Tongue (tissue), 3 donors: ENCODE results near the gene OBSL1. TPM values are rescaled to one million over a fixed set of nuclear protein-coding genes. Genes with fewer than 3 reads are reported as not detected.
A peak's percentile ranks its signal among the peaks of the same experiment; 100 is the strongest.

Experiments
- DNase-seq: peaks from one replicate; pipeline ENCODE4 v3.0.0-alpha.2; 2015
- small RNA-seq: library from RNA; depleted of rRNA; stranded (forward); fragments of <200 nt; gene quantifications from one replicate; pipeline ENCODE3, GENCODE V24; 2014; ENCODE audit warnings: low replicate concordance
- total RNA-seq: library from RNA; depleted of rRNA; stranded (reverse); fragments of >200 nt; gene quantifications from one replicate; pipeline ENCODE4 v1.2.3, GENCODE V29; 2014

The OBSL1 gene
- total RNA-seq, 1 donor from 2014 or later, result 105 TPM

GRCh38 chr2:219511547-219512325 lies 59.6 kb downstream of the OBSL1 start:
- peak; percentile 51 for DNase-seq

- no peak for DNase-seq
These were observed 60.7 kb downstream of the OBSL1 start for GRCh38 chr2:219510512-219511135.

GRCh38 chr2:219509780-219510511 lies 61.4 kb downstream of the OBSL1 start:
- peak; percentile 84 for DNase-seq

GRCh38 chr2:219508971-219509779 lies 62.2 kb downstream of the OBSL1 start:
- DNase-seq, result peak; percentile 89

- no peak for DNase-seq
These were observed 63.0 kb downstream of the OBSL1 start for GRCh38 chr2:219508444-219508734.

GRCh38 chr2:219507581-219508443 lies 63.5 kb downstream of the OBSL1 start:
- DNase-seq, result peak; percentile 59

- peak; percentile 83 for DNase-seq
These were observed 64.4 kb downstream of the OBSL1 start for GRCh38 chr2:219506802-219507526.

GRCh38 chr2:219506153-219506801 lies 65.1 kb downstream of the OBSL1 start:
- DNase-seq, result no peak

GRCh38 chr2:219505585-219505984 lies 65.8 kb downstream of the OBSL1 start:
- no peak for DNase-seq

GRCh38 chr2:219502618-219503017 lies 68.7 kb downstream of the OBSL1 start:
- DNase-seq, result no peak

GRCh38 chr2:219501849-219502248 lies 69.5 kb downstream of the OBSL1 start:
- DNase-seq, result no peak

Small RNA genes lying within 50 kb of the gene (small RNA-seq; reads per million reads assigned to genes)
- gene MIR3132, result not detected
- gene RN7SKP213, result not detected

Other genes with a start within 250 kb of the OBSL1 start
- gene RESP18, start 238.8 kb downstream of the OBSL1 start, total RNA-seq, result not detected
- gene DNPEP, start 183.6 kb downstream of the OBSL1 start, total RNA-seq, result 33.4 TPM
- 5,232 TPM for gene DES, start 153.2 kb downstream of the OBSL1 start, total RNA-seq
- gene SPEG, start 136.7 kb downstream of the OBSL1 start, total RNA-seq, result 136 TPM
- 21.0 TPM for gene GMPPA, start 72.6 kb downstream of the OBSL1 start, total RNA-seq
- 0.10 TPM for gene ASIC4, start 57.1 kb downstream of the OBSL1 start, total RNA-seq
- gene CHPF, start 27.7 kb downstream of the OBSL1 start, total RNA-seq, result 121 TPM
- 2.9 TPM for gene TMEM198, start 27.5 kb downstream of the OBSL1 start, total RNA-seq
- 1.5 TPM for gene INHA, start 771 bp upstream of the OBSL1 start, total RNA-seq
- 13.6 TPM for gene STK11IP, start 26.3 kb upstream of the OBSL1 start, total RNA-seq
- 1.5 TPM for gene SLC4A3, start 56.1 kb upstream of the OBSL1 start, total RNA-seq